ENCODE results near the gene PLPPR1. TPM values are rescaled to one million over a fixed set of nuclear protein-coding genes. Genes with fewer than 3 reads are reported as not detected.
"Not testable (repeated sequence)": the region's sequence is repeated elsewhere in the genome, so short reads cannot be mapped to it uniquely, and the experiment has no call there.

Gene PLPPR1
- total RNA-seq, 4 donors from 2014 or later = 0.54 TPM; not detected in 3

GRCh38 chr9:101035098-101035497, 6.6 kb downstream of the PLPPR1 start:
- no peak for TF ChIP-seq CTCF (IDR thresholded peaks at IDR 0.05)
- Histone ChIP-seq H3K27me3 (no peaks in the 10 kb centered on the region), H3K27ac (no peak overlapping the region), H3K4me3 (no peak overlapping the region), H3K9me3 (no peaks in the 10 kb centered on the region), H3K36me3 (no peaks in the 10 kb centered on the region), H3K4me1 (no peaks in the 10 kb centered on the region)
- DNase-seq = no peak

GRCh38 chr9:101037430-101037829, 8.9 kb downstream of the PLPPR1 start:
- Histone ChIP-seq H3K27ac (no peak overlapping the region), H3K27me3 (no peaks in the 10 kb centered on the region), H3K4me3 (no peak overlapping the region), H3K36me3 (no peaks in the 10 kb centered on the region), H3K4me1 (no peaks in the 10 kb centered on the region), H3K9me3 (no peaks in the 10 kb centered on the region)
- TF ChIP-seq CTCF (IDR thresholded peaks at IDR 0.05) (no peak), POLR2A (IDR thresholded peaks at IDR 0.05) (no peak)
- DNase-seq = no peak

- Histone ChIP-seq H3K4me1 (no peaks in the 10 kb centered on the region), H3K9me3 (no peaks in the 10 kb centered on the region), H3K27ac (no peak overlapping the region), H3K27me3 (no peaks in the 10 kb centered on the region), H3K36me3 (no peaks in the 10 kb centered on the region), H3K4me3 (no peak overlapping the region)
- TF ChIP-seq POLR2A (IDR thresholded peaks at IDR 0.05) (no peak), CTCF (IDR thresholded peaks at IDR 0.05) (no peak)
- no peak for DNase-seq
Observed at GRCh38 chr9:101038488-101038887, 10.0 kb downstream of the PLPPR1 start.

- not testable (repeated sequence) for H3K27ac ChIP-seq, H3K27me3 ChIP-seq, H3K36me3 ChIP-seq, H3K9me3 ChIP-seq, H3K4me3 ChIP-seq, H3K4me1 ChIP-seq, DNase-seq
Observed at GRCh38 chr9:101039581-101039980, 11.1 kb downstream of the PLPPR1 start.

- Histone ChIP-seq H3K9me3 (no peaks in the 10 kb centered on the region), H3K4me1 (no peaks in the 10 kb centered on the region), H3K27ac (no peak overlapping the region), H3K36me3 (no peaks in the 10 kb centered on the region), H3K27me3 (no peaks in the 10 kb centered on the region), H3K4me3 (no peak overlapping the region)
- no peak for DNase-seq
- TF ChIP-seq CTCF (IDR thresholded peaks at IDR 0.05) (no peak), POLR2A (IDR thresholded peaks at IDR 0.05) (no peak)
Observed at GRCh38 chr9:101047848-101048397, 19.4 kb downstream of the PLPPR1 start.

- Histone ChIP-seq H3K27me3 (no peaks in the 10 kb centered on the region), H3K4me3 (no peak overlapping the region), H3K27ac (no peak overlapping the region), H3K9me3 (no peaks in the 10 kb centered on the region), H3K4me1 (no peaks in the 10 kb centered on the region), H3K36me3 (no peaks in the 10 kb centered on the region)
- TF ChIP-seq POLR2A (IDR thresholded peaks at IDR 0.05) (no peak), CTCF (IDR thresholded peaks at IDR 0.05) (no peak)
- no peak for DNase-seq
Observed at GRCh38 chr9:101050650-101051049, 22.1 kb downstream of the PLPPR1 start.

All from Peyer's patch (tissue), 4 donors.